HG03342 (cell line): ENCODE results near the gene SLC9A9.

ENCODE experiments used
- ATAC-seq: cut with Tn5 transposase; IDR thresholded peaks from one replicate; pipeline ENCODE4 v1.9.1; 2021; ENCODE audit warnings: mild to moderate bottlenecking, moderate library complexity; ENCODE audit not compliant: unreplicated experiment

The SLC9A9 gene

GRCh38 chr3:143604402-143605185, 243.7 kb downstream of the SLC9A9 start:
- peak; percentile 85 for ATAC-seq

- ATAC-seq = no peak
These were observed 244.5 kb downstream of the SLC9A9 start for GRCh38 chr3:143603774-143604173.

GRCh38 chr3:143601723-143602484, 246.4 kb downstream of the SLC9A9 start:
- ATAC-seq = no peak

- no peak for ATAC-seq
These were observed 247.2 kb downstream of the SLC9A9 start for GRCh38 chr3:143600756-143601718.

- ATAC-seq = no peak
These were observed 250.3 kb downstream of the SLC9A9 start for GRCh38 chr3:143597774-143598652.

GRCh38 chr3:143596957-143597642, 251.2 kb downstream of the SLC9A9 start:
- no peak for ATAC-seq

- ATAC-seq = peak; percentile 96
These were observed 252.7 kb downstream of the SLC9A9 start for GRCh38 chr3:143595456-143596077.

GRCh38 chr3:143594206-143594605, 254.1 kb downstream of the SLC9A9 start:
- ATAC-seq = no peak

GRCh38 chr3:143590660-143591059, 257.6 kb downstream of the SLC9A9 start:
- ATAC-seq = no peak

GRCh38 chr3:143586576-143586975, 261.7 kb downstream of the SLC9A9 start:
- ATAC-seq = no peak

GRCh38 chr3:143585720-143586456, 262.4 kb downstream of the SLC9A9 start:
- peak; percentile 31 for ATAC-seq

- no peak for ATAC-seq
These were observed 263.8 kb downstream of the SLC9A9 start for GRCh38 chr3:143584474-143584873.

- ATAC-seq = no peak
These were observed 266.1 kb downstream of the SLC9A9 start for GRCh38 chr3:143581972-143582722.

GRCh38 chr3:143578810-143579435, 269.3 kb downstream of the SLC9A9 start:
- no peak for ATAC-seq

- ATAC-seq = no peak
These were observed 271.5 kb downstream of the SLC9A9 start for GRCh38 chr3:143576568-143577270.

- no peak for ATAC-seq
These were observed 273.3 kb downstream of the SLC9A9 start for GRCh38 chr3:143574933-143575332.
